Measurements from ENCODE around the gene TCF15.

GRCh38 chr20:556984-557383, 53.1 kb downstream of the TCF15 start:
- no peak for TF ChIP-seq POLR2A (IDR thresholded peaks at IDR 0.05)
- TF ChIP-seq CTCF (IDR thresholded peaks at IDR 0.05 in 8 of 11, conservative IDR thresholded peaks at IDR 0.05 in 3 of 11), result no peak
